Stomach (tissue), 4 donors: ENCODE results near the gene HSFX4.

Experiments
- EP300 ChIP-seq: sonication (generic); formaldehyde crosslinking; IDR thresholded peaks from one replicate; pipeline ENCODE4 v1.6.1; 2017; ENCODE audit warnings: antibody characterized with exemption
- TF ChIP-seq, protein P1 (sequence below), 7 experiments: fragments of 450-650 bp in 4 of 7; fragments of 200-600 bp in 3 of 7; sonication (generic) in 3 of 7; IDR thresholded peaks; one replicate each; pipeline ENCODE4 v1.5.1; 2016 to 2019; ENCODE audit warnings: antibody characterized with exemption in 7 of 7, control low read depth in 2 of 7, mild to moderate bottlenecking in 1 of 7

DNA sequence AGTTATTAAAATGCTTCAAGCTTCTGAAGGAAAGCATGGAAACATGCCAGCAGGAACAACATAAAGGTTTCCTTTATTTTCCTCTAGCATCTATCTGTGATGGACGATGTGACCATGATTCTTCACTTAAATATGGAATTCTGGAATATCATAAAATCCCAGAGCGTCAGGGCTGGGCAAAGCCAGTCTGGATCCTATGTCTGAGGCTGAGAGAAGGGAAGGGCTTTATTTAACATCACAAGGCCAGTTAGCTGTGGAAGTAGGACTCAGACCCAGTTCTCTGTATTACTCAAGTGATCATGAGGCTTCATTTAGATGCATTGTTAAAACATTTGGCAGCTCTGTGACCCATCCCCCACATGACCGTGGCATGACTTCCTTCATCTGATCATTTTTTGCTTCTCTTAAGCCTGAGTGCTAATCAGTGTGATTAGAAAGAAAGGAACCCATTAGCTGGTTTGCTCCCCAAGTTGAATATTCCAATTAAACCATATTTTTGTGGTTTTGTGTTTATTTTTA, 49.8 kb downstream of the HSFX4 start:
- TF ChIP-seq EP300 = no peak
- TF ChIP-seq, protein P1, sequence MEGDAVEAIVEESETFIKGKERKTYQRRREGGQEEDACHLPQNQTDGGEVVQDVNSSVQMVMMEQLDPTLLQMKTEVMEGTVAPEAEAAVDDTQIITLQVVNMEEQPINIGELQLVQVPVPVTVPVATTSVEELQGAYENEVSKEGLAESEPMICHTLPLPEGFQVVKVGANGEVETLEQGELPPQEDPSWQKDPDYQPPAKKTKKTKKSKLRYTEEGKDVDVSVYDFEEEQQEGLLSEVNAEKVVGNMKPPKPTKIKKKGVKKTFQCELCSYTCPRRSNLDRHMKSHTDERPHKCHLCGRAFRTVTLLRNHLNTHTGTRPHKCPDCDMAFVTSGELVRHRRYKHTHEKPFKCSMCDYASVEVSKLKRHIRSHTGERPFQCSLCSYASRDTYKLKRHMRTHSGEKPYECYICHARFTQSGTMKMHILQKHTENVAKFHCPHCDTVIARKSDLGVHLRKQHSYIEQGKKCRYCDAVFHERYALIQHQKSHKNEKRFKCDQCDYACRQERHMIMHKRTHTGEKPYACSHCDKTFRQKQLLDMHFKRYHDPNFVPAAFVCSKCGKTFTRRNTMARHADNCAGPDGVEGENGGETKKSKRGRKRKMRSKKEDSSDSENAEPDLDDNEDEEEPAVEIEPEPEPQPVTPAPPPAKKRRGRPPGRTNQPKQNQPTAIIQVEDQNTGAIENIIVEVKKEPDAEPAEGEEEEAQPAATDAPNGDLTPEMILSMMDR (IDR thresholded peaks at IDR 0.05) = no peak
